GM12878 (cell line): Measurements from ENCODE around the gene CCDC34. TPM values are rescaled to one million over a fixed set of nuclear protein-coding genes. Genes with fewer than 3 reads are reported as not detected.

ENCODE experiments used
- JUNB ChIP-seq: IDR thresholded peaks from 2 replicates; pipeline ENCODE4 v1.6.1; 2016; ENCODE audit warnings: antibody characterized with exemption, mild to moderate bottlenecking
- NFYB ChIP-seq: IDR thresholded peaks from 2 replicates; pipeline ENCODE4 v1.6.1; 2011; ENCODE audit warnings: low read depth, mild to moderate bottlenecking, low read length, improper control_type of control experiment, moderate library complexity; ENCODE audit not compliant: insufficient read depth
- SIN3A ChIP-seq: IDR thresholded peaks from 2 replicates; pipeline ENCODE4 v1.6.1; 2012; ENCODE audit warnings: low read depth, low read length, improper control_type of control experiment
- TAF1 ChIP-seq: IDR thresholded peaks from 2 replicates; pipeline ENCODE4 v1.6.1; 2011; ENCODE audit warnings: mild to moderate bottlenecking, low read depth, low read length, borderline replicate concordance
- polyA plus RNA-seq, 11 experiments: library from polyadenylated mRNA; depleted of rRNA in 4 of 11; unstranded in 6 of 11; stranded (reverse) in 5 of 11; fragments of >200 nt; fragmentation: Nextera tagmentation in 4 of 11; fragmentation: Illumina TruSeq in 1 of 11; extraction: Ambion mirVana in 4 of 11; extraction: Trizol in 1 of 11; gene quantifications; 1 replicate in 1 of 11; 2 replicates in 10 of 11; pipeline versions ENCODE4 v1.2.1 to v1.2.3, GENCODE V29; 2011 to 2016; ENCODE audit warnings: inconsistent platforms in 2 of 11, missing spikeins in 2 of 11, low read depth in 1 of 11
- total RNA-seq, 4 experiments: library from RNA; depleted of rRNA in 3 of 4; stranded (reverse); fragments of >200 nt in 3 of 4; fragmentation: Illumina TruSeq in 1 of 4; extraction: Trizol in 1 of 4; gene quantifications; 2 replicates each; pipeline versions ENCODE4 v1.2.1 to v1.2.3, GENCODE V29; 2013 to 2021
- TF ChIP-seq, protein P1 (sequence below): IDR thresholded peaks from 2 replicates; pipeline ENCODE4 v1.6.1; 2012; ENCODE audit warnings: improper control_type of control experiment, low read depth, low read length; ENCODE audit not compliant: insufficient replicate concordance
- TF ChIP-seq, protein P2 (sequence below): fragments of 450-650 bp; formaldehyde crosslinking; IDR thresholded peaks from 2 replicates; pipeline ENCODE4 v1.4.0; 2022; ENCODE audit warnings: mild to moderate bottlenecking, moderate library complexity

The CCDC34 gene
- total and polyA plus RNA-seq, 10 of the 15 experiments (the other 5 are each of a cell fraction or from before 2014, with no cell fraction given): 6.2 to 39.1 (median 14.6) TPM

DNA sequence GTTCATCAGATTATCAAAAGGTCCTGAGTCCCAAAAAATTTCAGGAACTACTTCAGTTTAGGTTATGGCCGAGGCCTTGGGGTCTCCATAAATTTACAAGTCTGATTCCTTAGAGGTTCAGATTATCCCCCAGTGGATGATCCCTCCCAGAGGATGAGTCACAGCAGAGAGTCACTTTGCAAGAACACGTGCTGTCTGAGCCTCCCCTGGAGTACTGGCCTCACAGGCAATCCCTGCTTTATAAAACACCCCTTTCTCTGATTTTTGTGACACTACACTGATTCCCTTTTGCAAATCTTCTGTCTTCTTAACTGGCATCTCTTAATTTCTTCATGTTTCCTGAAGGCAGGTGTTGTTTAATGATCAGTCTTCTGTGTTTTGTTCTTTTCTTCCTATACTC is 45.3 kb downstream of the CCDC34 start (continued):
- TF ChIP-seq, protein P1, sequence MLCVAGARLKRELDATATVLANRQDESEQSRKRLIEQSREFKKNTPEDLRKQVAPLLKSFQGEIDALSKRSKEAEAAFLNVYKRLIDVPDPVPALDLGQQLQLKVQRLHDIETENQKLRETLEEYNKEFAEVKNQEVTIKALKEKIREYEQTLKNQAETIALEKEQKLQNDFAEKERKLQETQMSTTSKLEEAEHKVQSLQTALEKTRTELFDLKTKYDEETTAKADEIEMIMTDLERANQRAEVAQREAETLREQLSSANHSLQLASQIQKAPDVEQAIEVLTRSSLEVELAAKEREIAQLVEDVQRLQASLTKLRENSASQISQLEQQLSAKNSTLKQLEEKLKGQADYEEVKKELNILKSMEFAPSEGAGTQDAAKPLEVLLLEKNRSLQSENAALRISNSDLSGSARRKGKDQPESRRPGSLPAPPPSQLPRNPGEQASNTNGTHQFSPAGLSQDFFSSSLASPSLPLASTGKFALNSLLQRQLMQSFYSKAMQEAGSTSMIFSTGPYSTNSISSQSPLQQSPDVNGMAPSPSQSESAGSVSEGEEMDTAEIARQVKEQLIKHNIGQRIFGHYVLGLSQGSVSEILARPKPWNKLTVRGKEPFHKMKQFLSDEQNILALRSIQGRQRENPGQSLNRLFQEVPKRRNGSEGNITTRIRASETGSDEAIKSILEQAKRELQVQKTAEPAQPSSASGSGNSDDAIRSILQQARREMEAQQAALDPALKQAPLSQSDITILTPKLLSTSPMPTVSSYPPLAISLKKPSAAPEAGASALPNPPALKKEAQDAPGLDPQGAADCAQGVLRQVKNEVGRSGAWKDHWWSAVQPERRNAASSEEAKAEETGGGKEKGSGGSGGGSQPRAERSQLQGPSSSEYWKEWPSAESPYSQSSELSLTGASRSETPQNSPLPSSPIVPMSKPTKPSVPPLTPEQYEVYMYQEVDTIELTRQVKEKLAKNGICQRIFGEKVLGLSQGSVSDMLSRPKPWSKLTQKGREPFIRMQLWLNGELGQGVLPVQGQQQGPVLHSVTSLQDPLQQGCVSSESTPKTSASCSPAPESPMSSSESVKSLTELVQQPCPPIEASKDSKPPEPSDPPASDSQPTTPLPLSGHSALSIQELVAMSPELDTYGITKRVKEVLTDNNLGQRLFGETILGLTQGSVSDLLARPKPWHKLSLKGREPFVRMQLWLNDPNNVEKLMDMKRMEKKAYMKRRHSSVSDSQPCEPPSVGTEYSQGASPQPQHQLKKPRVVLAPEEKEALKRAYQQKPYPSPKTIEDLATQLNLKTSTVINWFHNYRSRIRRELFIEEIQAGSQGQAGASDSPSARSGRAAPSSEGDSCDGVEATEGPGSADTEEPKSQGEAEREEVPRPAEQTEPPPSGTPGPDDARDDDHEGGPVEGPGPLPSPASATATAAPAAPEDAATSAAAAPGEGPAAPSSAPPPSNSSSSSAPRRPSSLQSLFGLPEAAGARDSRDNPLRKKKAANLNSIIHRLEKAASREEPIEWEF: no peak
- TF ChIP-seq TAF1 (no peak), SIN3A (no peak), NFYB (no peak), JUNB (no peak)
- TF ChIP-seq, protein P2, sequence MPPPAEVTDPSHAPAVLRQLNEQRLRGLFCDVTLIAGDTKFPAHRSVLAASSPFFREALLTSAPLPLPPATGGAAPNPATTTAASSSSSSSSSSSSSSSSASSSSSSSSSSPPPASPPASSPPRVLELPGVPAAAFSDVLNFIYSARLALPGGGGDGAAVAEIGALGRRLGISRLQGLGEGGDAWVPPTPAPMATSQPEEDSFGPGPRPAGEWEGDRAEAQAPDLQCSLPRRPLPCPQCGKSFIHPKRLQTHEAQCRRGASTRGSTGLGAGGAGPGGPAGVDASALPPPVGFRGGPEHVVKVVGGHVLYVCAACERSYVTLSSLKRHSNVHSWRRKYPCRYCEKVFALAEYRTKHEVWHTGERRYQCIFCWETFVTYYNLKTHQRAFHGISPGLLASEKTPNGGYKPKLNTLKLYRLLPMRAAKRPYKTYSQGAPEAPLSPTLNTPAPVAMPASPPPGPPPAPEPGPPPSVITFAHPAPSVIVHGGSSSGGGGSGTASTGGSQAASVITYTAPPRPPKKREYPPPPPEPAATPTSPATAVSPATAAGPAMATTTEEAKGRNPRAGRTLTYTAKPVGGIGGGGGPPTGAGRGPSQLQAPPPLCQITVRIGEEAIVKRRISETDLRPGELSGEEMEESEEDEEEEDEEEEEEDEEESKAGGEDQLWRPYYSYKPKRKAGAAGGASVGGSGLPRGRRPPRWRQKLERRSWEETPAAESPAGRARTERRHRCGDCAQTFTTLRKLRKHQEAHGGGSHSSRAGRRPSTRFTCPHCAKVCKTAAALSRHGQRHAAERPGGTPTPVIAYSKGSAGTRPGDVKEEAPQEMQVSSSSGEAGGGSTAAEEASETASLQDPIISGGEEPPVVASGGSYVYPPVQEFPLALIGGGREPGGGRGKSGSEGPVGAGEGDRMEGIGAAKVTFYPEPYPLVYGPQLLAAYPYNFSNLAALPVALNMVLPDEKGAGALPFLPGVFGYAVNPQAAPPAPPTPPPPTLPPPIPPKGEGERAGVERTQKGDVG (CRISPR knock-in tag): no peak
